GM12891 (cell line): ENCODE results near the gene ELK4.

Source experiments
- PAX5 ChIP-seq: IDR thresholded peaks from 2 replicates; pipeline ENCODE4 v1.6.1; 2011; ENCODE audit warnings: low read length, moderate library complexity, mild to moderate bottlenecking; ENCODE audit not compliant: insufficient read depth, severe bottlenecking
- POLR2A ChIP-seq: IDR thresholded peaks from 2 replicates; pipeline ENCODE4 v1.6.1; 2011; ENCODE audit warnings: low read depth, low read length, control low read depth
- POLR2AphosphoS5 ChIP-seq: IDR thresholded peaks from 2 replicates; pipeline ENCODE4 v1.6.1; 2011; ENCODE audit warnings: low read depth, low read length, control low read depth

DNA sequence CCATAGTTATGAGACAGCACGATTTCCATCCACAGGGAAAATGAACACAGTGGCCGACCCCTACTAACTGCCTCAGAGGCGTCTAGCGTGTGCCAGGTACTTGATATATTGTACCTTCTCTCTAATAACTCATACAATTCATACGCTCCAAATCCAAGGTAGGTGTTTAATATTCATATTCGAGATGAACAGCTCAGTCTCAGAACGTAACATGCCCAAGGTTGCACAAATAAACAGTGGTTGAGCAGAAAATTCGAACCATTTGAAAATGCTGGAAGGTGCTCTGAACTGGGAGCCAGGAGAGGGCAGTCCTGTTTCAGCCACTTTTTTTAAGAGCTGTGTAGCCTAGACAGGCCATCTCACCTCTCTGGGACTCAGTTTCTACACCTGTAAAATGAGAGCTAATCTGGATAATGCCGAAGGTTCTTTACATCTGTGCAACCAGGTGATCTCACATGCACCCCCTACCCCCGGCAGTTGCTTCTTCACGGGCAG, 40.6 kb upstream of the ELK4 start:
- TF ChIP-seq POLR2AphosphoS5 (no peak), POLR2A (no peak), PAX5 (no peak)
